ENCODE data around the gene GUCY1A2.
"Not testable (repeated sequence)": the region's sequence is repeated elsewhere in the genome, so short reads cannot be mapped to it uniquely, and the experiment has no call there.

GUCY1A2 gene, protein sequence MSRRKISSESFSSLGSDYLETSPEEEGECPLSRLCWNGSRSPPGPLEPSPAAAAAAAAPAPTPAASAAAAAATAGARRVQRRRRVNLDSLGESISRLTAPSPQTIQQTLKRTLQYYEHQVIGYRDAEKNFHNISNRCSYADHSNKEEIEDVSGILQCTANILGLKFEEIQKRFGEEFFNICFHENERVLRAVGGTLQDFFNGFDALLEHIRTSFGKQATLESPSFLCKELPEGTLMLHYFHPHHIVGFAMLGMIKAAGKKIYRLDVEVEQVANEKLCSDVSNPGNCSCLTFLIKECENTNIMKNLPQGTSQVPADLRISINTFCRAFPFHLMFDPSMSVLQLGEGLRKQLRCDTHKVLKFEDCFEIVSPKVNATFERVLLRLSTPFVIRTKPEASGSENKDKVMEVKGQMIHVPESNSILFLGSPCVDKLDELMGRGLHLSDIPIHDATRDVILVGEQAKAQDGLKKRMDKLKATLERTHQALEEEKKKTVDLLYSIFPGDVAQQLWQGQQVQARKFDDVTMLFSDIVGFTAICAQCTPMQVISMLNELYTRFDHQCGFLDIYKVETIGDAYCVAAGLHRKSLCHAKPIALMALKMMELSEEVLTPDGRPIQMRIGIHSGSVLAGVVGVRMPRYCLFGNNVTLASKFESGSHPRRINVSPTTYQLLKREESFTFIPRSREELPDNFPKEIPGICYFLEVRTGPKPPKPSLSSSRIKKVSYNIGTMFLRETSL

DNA sequence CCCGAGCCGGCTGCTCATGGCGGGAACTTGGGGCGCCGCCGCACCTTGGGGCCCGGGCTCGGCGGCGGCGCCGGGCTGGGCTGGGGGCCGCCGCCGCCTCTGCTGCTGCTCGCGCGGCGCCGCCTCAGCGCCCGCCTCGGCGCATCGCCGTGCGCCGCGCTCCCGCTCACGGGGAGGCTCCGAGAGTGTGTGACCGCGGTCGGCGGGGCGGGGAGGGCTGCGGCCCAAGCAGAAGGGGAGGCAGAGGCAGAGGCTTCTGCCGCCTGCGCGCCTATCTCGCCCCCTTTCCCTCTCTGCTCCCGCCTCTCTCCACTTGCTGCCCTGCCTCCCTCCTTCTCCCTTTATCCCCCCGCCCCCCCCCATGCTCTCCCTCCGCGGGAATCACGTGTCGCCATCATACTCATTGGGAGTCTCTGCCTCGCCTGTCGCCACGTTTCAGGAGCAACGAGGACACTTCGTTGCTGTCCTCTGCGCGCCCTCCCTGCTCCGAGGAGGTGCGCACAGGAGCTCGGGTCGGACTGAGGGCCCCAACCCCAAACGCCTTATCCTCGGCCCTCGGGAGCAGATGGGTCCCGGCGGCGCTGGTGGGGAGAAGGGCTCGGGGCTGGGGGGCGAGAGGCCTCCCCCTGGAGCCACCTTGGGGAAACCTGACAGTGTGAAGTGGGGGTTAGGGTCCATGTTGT, at the start of gene GUCY1A2:
Gene GUCY1A2 (minus strand): TSS at position 258 of the 683 bp plus-strand sequence. CDS start 421 bp downstream, outside the sequence.
- DNase-seq = peak; percentile 84 to 91

DNA sequence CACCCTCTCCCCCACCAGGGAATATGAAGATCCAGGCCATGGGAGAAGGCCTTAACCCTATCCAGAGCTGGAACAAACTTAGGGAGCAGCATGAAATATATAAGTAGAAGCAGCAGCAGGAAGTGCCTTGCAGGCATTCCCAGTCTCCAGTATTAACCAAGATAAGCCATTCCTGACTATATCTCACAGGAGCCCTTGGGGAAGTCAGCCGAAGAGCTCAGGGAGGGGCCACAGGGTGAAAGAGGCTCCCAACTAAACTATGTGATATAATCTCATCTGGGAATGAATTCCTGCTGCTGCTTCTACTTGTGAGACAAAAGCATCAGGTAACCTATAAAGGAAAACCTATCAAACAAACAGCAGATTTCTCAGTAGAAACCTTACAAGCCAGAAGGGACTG, 36.1 kb upstream of the GUCY1A2 start:
- no peak for DNase-seq

GRCh38 chr11:107051332-107051731, 33.1 kb upstream of the GUCY1A2 start:
- DNase-seq = not testable (repeated sequence)

GRCh38 chr11:107050899-107051298, 32.6 kb upstream of the GUCY1A2 start:
- DNase-seq = not testable (repeated sequence)

DNA sequence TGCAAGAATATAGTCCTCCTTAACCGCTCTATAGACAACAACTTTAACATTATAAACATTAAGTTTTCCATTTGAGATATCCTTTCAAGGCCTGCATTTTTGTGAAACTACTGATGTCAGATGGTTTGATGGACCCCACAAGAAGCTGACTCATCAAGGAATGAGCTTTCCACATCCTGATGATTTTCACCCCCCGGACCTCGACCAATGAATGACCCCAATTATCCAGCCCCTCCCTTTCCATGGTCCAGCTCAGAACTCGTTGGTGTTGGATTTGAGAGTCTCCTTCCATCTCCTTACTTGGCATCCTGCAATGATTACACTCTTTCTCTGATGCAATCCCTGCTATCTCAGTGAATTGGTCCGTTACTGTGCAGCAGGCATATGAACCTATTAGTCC, 31.8 kb upstream of the GUCY1A2 start:
- DNase-seq = no peak

GRCh38 chr11:107044503-107044902, 26.2 kb upstream of the GUCY1A2 start:
- DNase-seq = no peak

DNA sequence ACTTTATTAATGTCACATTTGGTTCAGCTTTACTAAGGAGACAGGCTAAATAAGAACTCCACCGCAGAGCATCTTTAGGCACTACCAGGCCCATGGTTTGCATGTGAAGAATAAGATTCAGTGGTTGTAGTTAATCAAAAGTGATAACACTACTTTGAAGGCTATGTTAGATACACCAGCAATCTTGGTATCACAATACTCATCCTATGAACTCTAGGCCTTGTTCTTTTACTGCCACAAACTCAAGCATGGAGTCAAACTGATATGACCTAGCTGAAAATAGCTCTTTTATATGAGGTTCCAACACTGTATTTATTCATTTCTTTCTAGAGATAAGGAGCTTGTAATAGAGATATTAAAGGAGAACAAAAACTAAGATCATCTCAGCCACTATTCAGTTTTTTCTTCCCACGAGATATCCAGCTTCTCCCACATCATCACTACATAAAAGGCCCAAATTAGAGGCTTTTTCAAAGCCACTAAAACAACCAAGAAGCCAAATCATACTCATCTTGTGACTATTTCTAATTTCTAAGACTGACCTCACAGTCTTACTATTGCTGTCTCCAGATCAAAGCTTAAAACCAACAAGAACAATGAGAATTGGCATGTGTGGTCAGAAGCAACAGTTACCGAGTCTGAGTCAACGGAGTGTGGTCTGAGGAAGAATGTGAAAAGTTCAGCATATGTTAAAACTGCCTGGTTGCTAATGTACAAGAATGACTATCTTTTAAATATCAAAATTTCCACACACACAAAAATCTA, 25.1 kb upstream of the GUCY1A2 start:
- DNase-seq = no peak

DNA sequence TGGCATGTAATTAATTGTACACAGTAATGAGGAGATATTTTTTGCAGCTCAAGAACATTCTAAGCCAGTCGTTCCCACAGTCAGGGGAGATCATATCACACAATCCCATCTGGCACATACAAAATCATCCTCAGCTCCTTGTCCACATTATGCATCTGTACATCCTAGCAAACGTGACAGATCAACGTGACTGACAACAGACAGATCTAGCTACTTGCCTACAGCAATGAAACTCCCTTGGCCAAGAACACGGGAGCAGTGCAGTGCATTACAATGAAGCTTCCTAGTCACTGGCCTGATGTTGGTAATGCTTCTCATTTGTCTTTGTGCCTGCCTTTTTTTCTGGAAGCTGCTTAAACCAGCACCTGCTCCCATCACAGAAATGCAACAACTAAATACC, 24.5 kb upstream of the GUCY1A2 start:
- DNase-seq = no peak

- DNase-seq = no peak
Measured at GRCh38 chr11:107041088-107041444, 22.8 kb upstream of the GUCY1A2 start.

GRCh38 chr11:107040433-107041087, 22.3 kb upstream of the GUCY1A2 start:
- no peak for DNase-seq

GRCh38 chr11:107025673-107026072, 7.4 kb upstream of the GUCY1A2 start:
- DNase-seq = no peak

DNA sequence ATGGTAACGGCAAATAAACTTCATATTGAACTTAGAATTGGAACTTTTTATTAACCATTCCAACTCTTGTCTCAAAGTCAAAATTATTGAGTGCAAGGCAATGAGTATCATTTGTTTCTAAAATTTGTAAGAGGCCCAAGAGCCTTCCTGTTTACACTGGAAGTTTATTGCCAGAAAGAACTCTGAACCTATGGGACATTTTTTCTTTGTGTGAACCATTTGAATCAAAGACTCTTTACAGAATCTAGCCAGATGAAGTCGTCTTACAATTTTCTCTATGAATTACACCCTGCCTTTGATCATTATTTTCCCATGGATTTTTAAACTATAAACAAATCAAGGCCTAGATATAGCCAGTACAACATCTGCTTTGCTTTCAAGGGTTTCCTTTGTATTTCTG, 2.3 kb upstream of the GUCY1A2 start:
- no peak for DNase-seq

GRCh38 chr11:107018902-107019493, 722 bp upstream of the GUCY1A2 start:
- peak; percentile 87 to 96 for DNase-seq

- DNase-seq = peak; percentile 84 to 98
Measured at GRCh38 chr11:107017433-107018218, 650 bp downstream of the GUCY1A2 start.

DNA sequence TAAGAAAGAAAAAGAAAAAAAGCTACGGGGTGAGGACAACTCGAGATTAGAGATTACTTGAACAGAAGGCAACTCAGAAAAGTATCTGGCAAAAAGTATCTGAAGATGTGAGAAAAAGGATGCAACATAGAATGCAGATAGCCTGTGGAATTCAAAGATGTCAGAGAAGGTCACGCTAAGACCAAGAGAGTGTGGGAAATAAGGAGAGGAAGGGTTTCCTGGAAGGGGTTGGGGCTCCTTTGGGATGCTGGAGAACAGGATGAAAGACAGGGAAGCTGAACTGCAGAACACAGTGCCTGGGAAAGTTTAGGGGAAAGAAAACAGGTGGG, 1.2 kb downstream of the GUCY1A2 start:
- DNase-seq = peak in 1 of 2 experiments; percentile 75

DNA sequence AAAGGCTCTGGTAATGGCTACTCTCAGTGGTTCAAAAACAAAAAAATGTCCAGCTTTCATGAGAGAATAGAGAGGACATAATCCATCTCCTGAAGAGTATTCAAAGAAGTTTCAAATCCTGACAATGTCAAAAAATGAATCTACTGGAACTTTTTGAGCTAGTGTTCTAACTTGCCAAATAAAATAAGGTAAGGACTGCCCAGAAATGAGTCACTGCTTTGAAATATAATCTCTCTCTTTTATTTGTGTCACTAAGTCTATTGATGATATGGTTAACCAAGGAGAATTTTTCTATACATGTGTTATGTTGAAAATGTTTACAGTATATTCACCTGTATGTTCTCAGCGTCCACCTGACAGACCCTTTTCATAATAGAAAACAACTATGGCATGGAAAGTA, 3.4 kb downstream of the GUCY1A2 start:
- DNase-seq = no peak

DNA sequence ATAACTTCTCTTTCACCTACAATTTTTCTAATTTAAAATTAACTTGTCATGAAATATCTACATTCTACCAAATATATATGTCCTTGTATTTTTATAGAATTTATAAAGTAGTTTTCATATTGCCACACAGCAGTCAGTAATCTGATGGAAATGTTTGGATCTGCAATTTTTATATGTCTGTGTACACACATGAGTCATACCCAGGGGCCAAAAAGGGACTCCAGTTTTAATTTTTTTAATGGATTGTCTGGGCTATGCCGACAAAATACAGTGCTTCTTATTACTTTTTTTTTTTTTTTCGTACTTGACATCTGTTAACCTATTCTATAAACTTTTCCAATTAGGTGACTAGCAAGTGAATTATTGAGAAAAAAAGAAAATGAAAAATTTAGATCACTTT, 6.3 kb downstream of the GUCY1A2 start:
- DNase-seq = no peak

GRCh38 chr11:107009190-107009589, 9.1 kb downstream of the GUCY1A2 start:
- DNase-seq = no peak

DNA sequence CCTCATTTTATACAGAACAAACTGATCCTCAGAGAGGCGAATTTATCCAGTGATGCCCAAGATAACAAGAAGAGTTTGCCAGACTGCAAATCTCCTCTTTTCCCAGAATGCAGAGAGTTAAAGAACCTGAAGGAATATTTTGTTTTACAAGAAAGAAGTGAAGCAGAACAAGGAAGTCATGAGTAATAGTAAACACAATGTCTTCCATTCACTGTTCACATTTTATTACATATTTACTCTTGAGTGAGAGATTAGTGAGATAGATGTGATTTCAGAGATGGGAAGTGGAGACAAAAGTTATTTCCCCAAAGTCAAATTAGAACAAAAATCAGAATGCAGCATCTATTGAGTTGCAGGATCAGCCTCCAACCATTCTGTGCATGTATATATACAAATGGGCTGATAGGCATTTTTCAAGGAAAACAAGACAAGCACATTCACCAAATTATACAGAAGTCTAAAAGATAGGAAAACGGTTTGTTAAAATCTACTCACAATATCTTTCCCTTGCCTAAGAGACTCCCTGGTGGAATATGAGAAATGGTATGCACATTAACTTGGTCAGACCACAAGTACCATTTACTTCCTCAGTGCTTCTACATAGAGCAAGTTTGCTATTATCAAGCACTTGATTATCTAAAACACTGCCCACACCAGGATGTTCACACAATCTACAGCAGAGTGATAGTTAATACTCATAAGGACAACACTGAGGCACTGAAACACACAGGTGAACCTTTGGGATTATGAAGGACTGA, 12.0 kb downstream of the GUCY1A2 start:
- DNase-seq = no peak

DNA sequence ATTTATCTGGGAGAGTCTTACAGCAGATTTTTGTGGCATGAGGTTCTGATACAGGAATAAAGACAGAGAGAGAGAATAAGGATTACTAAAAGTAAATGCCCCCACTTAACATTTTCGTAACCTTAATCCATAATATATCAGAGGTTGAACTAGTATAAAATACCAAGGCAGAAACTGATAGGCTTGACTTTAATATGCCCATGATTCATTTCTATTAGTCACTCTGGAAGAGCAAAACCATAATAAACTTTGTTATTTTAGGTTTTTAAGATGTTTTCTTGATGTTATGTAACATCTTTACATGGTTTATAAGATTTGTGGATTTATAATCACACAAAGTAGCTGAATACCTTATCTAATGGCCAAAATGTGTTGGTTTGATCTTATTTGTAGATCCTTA, 19.1 kb downstream of the GUCY1A2 start:
- no peak for DNase-seq

DNA sequence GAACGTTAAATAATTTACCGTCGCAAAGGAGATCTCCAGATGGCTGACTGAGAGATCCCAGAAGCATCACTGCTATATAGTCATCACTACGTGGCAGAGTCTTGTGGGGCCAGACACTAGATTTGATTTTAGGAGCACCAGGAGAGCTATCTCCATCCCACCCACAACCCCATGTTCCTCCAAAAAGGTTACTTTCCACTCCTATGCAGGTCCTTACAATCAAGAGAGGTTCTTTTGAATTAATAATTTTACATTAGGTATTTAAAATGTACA, 19.4 kb downstream of the GUCY1A2 start:
- no peak for DNase-seq

All from NCI-H526 (cell line).